Stimulated activated CD4-positive, alpha-beta T cell treated with anti-CD3 and anti-CD28 coated beads, Interleukin-1b, Interleukin-23, amount 100 ng/mL, for 48 hours (primary cell): ENCODE data around the gene LEF1.

Source experiments
- DNase-seq: peaks from one replicate; pipeline ENCODE4 v3.0.0-alpha.2; 2020

The LEF1 gene

DNA sequence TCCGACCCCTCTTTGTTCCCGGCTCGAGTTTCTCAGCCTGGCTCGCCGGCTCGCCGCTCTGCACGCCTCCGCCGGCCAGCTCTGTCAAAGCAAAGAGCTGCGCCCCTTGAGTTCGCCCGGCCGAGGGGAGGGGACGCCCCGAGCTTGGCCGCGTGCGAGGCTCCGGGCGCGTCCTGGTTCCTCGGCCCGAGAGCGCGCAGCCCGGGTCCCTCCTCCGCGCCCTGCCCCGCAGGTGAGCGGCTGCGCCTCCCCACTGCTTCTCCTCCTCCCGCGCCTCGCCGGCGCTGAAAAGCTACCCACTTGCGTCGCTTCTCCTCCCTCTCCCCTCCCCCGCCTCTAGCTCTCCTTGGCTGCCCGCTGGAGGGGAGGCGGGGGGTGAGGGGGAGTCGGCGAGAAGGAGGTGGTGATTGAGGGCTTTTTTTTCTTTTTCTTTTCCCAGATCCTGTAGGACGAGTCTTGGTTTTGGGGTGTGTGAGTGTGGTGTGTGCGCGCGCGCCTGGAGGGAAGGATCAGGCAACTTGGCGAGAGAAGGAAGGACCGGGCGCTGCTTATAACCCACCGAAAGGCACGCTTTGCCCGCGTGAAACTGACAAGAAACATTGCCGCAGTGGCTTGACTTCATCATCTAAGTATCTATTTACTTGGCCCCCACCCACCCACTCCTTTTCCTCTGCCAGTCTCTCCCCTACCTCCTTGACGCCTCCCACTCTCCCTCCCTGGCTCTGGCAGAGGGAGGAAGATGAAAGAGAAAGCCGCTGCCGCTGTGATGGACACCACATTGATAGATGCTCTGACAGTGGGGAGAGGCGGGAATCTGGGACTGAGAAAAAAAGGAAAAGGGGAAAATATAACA lies at the start of gene LEF1:
Gene LEF1 (minus strand): TSS at position 262 of the 853 bp plus-strand sequence. CDS start 1,165 bp downstream, outside the sequence.
- peak; percentile 79 for DNase-seq

DNA sequence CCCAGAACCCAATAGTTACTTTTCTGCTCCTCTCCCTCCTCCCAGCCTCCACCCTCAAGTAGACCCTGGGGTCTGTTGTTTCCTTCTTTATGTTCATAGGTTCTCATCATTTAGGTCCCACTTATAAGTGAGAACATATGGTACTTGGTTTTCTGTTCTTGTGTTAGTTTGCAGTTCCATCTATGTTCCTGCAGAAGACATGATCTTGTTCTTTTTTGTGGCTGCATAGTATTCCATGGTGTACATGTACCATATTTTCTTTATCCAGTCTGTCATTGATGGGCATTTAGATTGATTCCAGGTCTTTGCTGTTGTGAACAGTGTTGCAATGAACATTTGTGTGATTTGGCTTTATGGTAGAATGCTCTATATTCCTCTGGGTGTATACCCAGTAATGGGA lies 47.8 kb upstream of the LEF1 start:
- DNase-seq: no peak

DNA sequence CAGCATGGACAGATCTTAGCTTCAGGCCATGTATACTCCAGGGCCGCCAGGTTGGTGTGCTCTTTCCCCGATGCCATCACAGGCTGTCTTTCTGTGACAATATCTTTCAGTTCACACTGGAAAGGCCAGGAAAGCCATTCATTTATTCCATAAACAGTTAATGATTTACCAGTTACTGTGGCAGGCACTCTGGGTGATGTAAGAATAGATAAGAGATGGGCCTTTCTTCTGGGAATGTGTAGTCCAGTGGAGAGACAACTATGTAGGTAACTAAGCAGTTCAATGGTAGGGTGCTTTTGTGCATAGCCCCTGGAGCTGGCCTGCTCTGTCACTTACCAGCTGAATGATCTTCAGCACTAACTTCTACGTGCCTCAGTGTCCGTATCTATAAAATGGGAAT lies 46.3 kb upstream of the LEF1 start:
- no peak for DNase-seq

DNA sequence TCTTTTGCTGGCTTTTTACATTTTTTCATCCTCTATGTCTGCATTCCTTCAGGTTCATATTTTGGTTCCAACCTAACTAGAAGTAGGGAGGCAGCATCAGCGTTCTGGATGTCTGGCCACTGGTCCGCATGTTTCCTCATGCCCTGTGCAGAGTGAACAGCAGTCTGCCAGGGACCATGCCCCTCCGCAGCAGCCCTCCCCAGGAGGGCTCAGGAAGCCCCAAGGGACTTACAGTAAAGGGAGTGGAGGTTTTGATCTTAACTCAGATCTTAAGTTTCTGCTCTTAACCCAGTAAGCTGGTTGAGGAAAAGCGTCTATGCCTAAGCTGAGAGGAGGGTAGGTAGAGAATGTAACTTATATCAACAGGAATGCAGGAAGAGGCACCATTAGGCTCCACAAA lies 45.0 kb upstream of the LEF1 start:
- DNase-seq: no peak

DNA sequence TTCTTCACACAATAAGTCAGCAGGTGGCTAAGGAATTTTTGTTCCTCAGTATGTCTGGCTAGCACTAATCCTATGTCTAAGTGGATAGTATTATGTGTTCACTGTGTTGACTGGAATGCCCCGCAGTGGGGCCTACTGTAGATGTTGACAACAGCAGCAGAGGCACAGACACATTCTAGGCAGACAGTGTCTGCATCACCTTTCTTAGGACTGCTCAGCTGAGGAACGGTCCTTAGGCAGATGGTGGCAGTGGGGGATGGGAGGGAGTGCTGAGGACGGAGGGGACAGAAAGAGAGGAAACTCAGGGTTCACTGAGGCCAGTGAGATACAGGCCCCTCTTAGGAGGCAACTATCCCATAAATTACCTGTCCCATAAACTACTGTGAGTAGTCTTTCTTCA lies 44.6 kb upstream of the LEF1 start:
- DNase-seq: no peak

DNA sequence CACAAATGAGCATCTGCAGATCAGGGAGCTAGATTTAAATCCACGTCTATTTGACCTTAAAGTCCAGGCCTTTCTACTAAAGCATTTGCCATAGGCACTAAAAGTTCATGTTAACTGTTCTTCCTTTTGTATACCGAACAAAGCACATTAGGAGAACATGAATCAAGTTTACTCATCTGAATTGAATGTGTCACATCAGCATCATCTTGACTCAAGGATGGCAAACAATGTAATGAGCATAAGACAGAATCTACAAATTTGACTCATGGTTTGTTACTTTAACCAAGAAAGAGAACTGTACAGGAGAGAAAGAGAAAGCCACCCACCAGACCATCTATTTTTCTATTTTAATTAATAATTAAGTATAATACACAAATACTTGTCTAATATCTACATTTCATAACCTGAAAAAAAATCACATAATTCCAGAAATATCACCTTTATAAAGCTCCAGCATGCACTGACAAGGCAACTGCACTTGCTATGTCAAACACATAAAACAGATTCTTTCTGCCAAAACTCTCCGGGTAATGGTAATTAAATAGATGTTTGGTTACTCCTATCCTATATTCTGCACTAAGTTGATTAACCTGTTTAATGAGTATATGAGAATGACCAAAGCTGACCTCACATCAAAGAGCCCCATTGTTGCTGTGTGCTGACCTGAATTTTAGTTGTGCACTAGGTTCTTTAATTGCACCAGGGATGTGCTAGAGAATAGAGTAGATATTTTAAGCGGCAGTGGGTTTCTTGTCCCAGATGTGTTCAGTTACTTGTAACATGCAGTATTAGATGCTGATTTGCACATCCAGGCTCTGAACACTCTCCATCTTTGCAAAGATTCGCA lies 42.5 kb upstream of the LEF1 start:
- DNase-seq: no peak

DNA sequence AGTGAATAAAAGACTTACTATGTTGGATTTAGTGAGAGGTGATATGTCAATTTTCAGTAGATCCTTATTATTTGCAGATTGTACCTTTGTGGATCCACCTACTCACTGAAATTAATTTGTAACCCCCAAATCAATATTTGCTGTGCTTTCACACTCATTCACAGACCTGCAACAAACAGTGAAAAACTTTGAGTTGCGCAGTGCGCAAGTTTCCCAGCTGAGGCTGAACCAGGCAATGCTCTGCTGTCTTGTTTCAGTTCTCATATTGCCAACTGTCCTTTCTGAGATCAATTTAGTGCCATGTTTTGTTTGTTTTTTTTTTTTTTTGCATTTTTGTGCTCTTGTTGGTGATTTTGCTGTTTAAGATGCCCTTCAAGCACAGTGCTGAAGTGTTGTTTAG lies 40.8 kb upstream of the LEF1 start:
- no peak for DNase-seq

DNA sequence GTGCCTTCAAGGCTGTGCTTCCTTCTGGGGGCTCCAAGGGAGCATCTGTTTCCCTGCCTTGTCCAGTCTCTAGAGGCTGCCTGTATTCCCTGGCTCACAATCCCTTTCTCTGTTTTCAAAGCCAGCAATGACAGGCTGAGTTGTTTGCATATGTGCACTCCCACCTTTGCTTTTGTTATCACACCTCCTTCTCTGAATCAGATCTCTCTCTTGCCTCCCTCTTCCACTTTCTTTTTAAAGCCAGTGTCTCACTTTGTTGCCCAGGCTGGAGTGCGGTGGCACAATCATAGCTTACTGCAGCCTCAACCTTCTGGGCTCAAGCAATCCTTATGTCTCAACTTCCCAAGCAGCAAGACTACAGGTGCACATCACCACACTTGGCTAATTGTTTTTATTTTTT lies 37.1 kb upstream of the LEF1 start:
- DNase-seq: peak; percentile 31

DNA sequence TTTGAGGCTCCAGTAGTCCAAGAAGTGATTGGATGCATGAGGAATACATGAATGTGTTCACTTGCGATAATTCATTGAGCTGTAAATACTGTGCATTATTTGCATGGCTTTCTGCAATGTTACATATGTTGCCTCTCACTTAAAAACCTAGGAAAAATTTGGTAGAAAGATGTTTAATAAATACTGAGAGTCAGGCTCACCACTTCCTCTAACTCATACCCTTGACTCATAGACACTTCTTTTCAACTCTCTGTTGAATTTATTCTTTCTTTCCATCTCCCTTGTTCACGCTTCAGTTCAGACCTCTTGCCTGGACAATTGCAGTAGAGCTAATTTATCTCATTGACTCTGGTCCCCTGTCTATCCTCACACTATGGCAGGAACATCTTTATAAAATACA lies 35.8 kb upstream of the LEF1 start:
- DNase-seq: no peak

DNA sequence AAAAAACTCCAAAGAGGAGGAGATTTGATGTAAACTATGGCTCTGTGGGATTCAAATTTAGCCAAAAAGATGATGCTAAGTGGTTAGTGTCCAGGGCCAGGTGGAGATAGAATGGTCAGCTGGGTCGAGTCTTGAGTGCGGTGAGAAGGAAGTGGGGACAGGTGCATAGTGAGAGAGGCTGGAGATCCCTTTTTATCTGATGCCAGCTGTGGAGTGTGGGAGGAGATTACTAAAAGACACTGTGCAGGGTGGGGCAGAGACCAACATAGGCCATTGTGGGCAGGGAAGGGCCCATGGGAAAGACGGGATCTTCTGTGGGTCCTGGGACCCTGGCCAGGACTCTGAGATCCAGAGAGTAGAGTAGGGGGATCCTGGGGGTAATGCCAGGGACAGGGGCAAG lies 34.6 kb upstream of the LEF1 start:
- no peak for DNase-seq

DNA sequence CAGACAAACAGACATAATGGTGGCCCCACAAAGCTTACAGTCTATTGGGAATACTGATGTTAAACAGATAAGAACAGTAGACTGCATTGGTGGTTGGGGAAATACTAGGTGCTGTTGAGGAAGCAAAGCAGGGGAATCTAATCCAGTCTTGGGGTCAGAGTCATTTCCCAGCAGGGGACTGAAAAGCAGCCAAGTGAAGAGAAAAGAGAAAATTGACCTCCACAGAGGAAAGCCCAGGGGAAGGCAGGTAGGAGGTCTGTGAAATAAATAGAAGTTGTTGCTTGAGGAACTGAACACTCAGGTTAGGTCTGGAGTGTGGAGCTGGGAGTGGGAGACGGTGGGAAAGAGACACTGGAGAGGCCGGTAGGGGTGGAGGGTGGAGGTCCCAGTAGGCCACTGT lies 33.0 kb upstream of the LEF1 start:
- DNase-seq: no peak

DNA sequence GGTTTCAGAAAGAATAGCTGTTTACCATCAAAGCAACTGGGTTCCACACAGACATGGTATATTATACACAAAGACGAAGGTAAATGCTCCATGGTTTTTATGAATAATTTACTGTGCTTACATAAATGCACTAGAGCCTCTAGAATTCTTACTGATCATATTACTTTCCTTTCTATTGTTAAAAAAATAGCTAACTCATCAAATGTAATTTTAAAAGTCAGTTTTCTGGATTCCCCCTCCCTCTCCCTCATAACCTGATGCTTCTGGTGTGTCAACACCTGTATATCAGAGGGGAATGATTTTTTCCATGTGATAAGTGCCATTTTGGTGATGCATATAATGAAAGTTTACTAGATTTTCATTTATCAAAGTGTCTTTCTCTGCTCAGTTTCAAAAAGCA lies 31.1 kb upstream of the LEF1 start:
- DNase-seq: no peak

DNA sequence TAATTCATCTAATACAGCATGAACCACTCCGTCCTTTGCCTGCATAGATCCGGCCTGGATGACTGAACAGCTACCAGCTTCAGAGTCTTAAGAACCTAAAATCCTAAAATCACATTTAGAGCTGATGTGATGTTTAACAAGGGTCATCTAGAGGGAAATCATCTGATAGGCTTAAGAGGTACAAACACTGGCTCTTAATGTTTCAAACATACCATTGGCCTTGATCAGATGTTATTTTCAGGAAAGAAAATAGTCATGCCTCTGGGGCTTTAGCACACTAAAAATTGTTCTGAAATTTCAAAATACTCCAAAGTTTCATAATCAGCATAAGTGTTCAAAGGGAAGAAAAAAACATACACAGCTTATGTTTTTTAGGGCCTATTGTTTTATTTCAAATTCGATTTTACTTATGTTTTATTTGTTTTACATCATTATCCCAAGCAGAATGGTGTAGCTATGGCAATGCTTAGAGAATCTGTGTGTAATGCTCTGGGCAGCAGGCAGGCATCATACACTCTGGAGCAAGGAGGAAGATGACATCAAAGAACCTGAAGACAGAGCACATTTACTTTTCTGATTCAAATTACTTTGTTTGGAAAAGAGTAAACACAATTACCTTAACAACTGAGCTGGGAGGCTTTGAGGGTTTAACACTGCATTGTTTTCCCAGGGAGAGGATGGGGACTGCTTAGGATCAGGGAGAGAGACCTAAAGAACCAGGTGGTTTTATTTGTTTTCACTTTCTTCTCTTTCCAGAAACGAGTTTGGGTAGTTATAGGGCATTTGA lies 25.3 kb upstream of the LEF1 start:
- no peak for DNase-seq

DNA sequence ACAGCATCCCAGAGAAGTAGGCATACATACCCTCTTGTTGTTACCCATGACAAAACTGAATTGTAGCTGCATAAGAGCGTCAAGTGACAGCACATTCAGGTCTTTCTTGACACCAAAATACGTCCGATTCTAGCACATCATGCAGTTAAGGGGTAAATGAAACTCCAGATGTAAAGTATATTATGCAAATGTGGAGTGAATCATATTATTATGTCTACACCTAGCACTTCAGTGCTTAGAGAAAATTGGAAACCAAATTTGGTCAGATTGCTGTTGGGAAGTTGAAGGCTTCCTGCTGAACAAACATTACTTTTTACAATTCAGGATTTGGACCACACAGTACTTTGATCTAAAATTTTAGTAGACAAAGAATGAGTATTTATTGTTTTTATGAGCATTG lies 24.2 kb upstream of the LEF1 start:
- DNase-seq: no peak

DNA sequence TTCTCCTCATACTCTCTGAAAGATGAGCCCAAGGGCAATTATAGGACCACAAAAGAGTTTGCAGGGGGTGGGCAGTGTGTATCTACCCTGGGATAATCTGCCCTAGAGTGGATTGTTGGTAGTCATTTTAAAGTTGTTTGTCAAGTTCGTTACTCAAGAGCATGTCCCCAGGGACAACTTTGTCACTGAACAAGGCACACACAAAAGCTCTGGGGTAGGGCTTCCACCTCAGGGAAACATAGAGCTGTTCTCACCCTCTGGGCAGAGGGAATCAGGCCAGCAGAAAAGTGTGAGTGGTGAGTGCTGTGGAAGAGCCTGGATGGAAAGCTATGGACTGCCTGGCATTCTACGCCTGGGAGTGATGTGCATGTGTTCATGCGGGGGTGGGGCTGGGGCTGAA lies 23.3 kb upstream of the LEF1 start:
- DNase-seq: no peak

DNA sequence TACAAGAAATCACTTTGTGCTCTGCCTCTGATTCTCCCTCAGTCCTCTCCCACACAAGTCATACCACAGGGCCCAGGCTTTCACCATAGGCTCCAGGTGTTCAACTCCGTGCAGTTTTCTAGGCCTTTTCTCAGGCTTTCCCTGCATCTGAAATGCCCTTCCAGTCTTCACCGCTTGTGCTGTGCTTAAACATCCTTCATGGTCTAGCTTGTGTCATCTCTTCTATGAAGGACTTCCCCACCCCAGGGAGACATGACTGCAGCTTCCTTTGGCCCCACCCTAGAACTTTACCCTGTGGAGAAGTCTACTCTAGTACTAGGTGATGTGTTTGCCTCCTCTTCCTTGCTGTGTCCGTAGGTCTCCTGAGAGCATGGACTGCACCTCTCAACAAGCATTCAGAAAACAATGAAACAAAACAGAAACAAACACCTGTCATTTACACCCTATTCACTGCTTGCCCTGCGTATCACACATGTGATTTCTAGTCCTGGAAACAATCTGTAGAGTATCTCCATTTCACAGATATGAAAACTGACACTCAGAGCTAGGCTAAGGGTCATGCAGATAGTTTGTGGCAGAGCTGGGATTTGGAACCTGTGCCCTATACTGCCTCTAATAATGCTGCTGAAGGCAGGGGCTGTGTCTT lies 22.7 kb upstream of the LEF1 start:
- DNase-seq: no peak

DNA sequence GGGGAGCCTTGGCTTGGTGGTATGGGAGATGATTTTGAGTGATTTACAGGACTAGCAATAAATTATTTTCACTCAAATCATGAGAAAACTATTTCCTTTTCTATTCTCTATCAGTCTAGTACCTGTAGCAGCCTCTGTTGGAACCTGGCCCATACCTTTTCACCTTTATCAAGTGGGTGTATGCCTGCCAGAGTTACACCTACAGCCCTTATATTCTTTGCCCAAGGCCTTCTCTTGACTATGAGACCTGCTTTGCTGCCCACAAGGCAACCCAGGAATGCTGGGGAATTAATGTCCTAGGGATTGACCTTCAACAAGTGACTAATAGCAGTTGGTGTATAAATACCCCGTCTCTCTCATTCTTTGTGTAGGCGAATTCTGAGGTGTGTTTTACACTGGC lies 20.0 kb upstream of the LEF1 start:
- DNase-seq: no peak

DNA sequence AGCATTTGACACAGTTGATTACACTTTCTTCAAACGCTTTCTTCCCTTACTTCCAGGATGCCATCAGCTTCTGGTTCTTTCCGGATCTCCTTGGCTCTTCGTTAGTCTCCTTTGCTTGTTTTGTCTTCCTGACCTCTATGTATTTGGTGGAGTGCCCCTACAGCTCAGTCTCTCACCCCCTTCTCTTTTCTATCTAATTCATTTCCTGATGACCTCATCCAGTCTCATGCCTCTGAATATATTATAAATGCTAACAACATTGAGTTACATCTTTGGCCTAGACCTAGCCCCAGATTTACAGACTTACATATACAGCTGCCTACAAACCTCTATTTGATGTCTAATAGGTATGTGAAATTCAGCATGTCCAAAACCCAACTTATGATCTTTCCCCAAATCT lies 16.5 kb upstream of the LEF1 start:
- no peak for DNase-seq

DNA sequence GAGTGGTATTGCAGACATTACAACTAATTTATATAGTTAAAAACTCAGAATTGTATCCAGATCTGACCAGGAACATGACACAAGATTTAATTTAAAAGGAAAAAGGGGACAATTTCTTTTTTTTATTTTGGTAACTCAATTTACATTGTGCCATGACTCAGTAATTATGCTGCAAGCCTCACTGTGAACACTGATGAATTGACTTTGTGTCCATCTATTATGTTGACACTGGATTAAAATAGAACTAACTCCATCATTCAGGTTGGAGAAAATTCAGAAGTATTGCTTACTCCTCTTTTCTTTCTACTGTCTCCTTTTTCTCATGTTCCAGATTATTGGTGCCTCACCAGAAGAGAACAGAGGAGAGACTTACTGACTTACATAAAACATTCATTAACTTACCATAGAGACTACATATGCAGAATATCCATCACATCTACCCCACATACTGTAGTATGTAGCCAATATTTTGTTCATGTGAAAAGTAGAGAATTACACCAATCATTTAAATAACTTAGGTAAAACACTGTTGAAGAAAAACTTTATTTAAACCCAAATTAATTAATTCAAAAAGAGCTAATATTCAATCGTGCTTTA lies 15.8 kb upstream of the LEF1 start:
- DNase-seq: no peak

DNA sequence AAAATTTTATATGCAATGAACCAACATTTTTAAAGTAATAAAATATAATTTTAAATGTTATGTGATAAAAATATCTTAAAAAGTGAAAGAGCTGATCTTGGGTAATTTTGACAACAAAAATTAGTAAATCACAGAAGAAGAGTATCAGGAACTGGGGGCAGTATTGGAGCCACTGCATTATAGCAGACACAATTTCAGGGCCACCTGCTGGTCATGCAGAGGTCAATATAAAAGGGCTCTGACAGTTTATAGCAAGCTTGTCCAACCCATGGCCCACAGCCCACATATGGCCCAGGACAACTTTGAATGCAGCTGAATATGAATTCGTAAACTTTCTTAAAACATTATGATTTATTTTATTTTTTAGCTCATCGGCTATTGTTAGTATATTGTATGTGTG lies 13.0 kb upstream of the LEF1 start:
- no peak for DNase-seq

DNA sequence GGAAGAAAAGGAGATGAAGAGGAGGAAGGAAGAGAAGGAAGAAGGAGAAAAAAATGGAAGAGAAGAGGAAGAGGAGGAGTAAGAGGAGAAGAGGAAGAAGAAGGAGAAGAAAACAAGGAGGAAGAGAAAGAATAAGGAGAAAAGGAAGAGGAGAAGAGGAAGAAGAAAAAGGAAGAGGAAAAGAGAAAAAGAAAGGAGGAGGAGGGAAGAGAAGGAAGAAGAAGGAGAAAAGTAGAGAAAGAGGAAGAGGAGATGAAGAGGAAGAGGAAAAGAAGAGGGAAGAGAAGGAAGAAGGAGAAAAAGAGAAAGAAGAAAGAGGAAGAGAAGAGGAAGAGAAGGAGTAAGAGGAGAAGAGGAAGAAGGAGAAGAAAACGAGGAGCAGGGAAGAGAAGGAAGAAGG lies 11.8 kb upstream of the LEF1 start:
- DNase-seq: no peak

DNA sequence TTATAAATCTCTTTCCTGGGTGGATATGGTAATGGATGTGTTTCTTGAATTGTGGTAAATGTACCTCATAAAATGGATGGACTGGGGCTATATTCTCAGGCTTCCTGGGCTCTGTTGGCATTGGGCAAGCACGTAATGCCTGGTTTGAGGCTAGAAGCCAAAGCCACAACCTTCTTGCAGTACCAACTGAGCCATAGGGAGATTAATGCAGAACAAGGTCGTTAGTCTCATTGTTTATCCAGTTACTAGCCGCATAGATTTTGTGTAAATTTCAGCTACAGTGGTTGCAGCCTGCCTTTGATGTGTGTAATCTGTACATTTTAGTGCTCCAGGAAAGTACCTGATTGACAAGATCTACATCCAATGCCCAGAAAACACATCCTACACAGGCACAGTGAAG lies 7.2 kb upstream of the LEF1 start:
- DNase-seq: no peak

DNA sequence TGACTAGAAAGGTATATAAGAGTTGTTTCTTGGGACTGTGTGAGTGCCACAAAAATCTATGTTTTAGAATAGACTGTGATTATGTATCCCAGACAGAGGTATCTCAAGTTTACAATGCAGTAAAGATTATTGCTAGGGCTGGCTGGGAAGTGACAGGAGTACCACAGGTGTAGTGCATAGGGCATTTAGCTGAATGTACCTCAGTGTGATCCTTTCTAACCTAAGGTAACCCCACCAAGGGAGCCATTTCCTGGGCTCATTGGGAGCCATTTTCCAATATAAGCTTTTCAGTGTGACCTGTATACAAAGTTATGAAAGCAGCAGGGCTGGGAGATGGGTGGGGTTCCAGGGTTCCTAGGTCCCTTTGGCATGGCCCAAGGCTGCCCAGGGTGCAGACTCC lies 6.1 kb upstream of the LEF1 start:
- DNase-seq: no peak
